Gastroesophageal sphincter (tissue), 4 donors: ENCODE measurements around the gene NAPB. TPM values are rescaled to one million over a fixed set of nuclear protein-coding genes. Genes with fewer than 3 reads are reported as not detected.

Experiments used
- ATAC-seq: fragments of 150-250 bp; one replicate; pipeline ENCODE4 v1.9.1; 2016; ENCODE audit warnings: mild to moderate bottlenecking, moderate library complexity
- H3K27ac ChIP-seq, 4 donors: fragments of 200-600 bp; sonication (generic) in 3 of 4; 1 replicate in 3 of 4; 2 replicates in 1 of 4; pipeline ENCODE4 v1.5.1; 2016 to 2019
- H3K27me3 ChIP-seq: fragments of 200-600 bp; sonication (generic); one replicate; pipeline ENCODE4 v1.5.1; 2019
- H3K36me3 ChIP-seq, 2 donors: fragments of 200-600 bp; sonication (generic); one replicate each; pipeline ENCODE4 v1.5.1; 2019; ENCODE audit warnings: control low read depth in 1 of 2
- H3K4me1 ChIP-seq, 3 donors: fragments of 200-600 bp; sonication (generic); 1 replicate in 2 of 3; 2 replicates in 1 of 3; pipeline ENCODE4 v1.5.1; 2016 to 2019; ENCODE audit warnings: control low read depth in 2 of 3
- H3K4me3 ChIP-seq, 2 donors: fragments of 200-600 bp; sonication (generic); one replicate each; pipeline ENCODE4 v1.5.1; 2019; ENCODE audit warnings: mild to moderate bottlenecking in 1 of 2, moderate library complexity in 1 of 2
- H3K9me3 ChIP-seq, 3 donors: fragments of 200-600 bp; sonication (generic); one replicate each; pipeline ENCODE4 v1.5.1; 2017 to 2019; ENCODE audit warnings: control low read depth in 2 of 3
- EP300 ChIP-seq: sonication (generic); formaldehyde crosslinking; IDR thresholded peaks from one replicate; pipeline ENCODE4 v1.6.1; 2017; ENCODE audit warnings: antibody characterized with exemption, mild to moderate bottlenecking
- POLR2A ChIP-seq, 2 donors: fragments of 450-650 bp; IDR thresholded peaks; one replicate each; pipeline ENCODE4 v1.6.1; 2017; ENCODE audit warnings: antibody characterized with exemption in 2 of 2, mild to moderate bottlenecking in 2 of 2, moderate library complexity in 1 of 2
- POLR2AphosphoS5 ChIP-seq: sonication (generic); formaldehyde crosslinking; IDR thresholded peaks from one replicate; pipeline ENCODE4 v1.6.1; 2017; ENCODE audit warnings: antibody characterized with exemption
- WGBS, 2 donors: methylation state at CpG; one replicate each; pipeline ENCODE4 v1.1.5; 2018; ENCODE audit warnings: low coverage in 1 of 2; 5-methylcytosine and 5-hydroxymethylcytosine counted together
- total RNA-seq, 4 donors: library from RNA; depleted of rRNA; stranded (reverse); fragments of >200 nt; gene quantifications; one replicate each; pipeline ENCODE4 v1.1.0, GENCODE V29; 2016
- TF ChIP-seq, protein P1 (sequence below), 4 experiments: fragments of 200-600 bp in 2 of 4; fragments of 450-650 bp in 2 of 4; sonication (generic) in 1 of 4; IDR thresholded peaks; one replicate each; pipeline ENCODE4 v1.5.1; 2017 to 2019; ENCODE audit warnings: antibody characterized with exemption in 4 of 4, mild to moderate bottlenecking in 2 of 4, moderate library complexity in 2 of 4

The NAPB gene
- total RNA-seq, 4 donors from 2014 or later, result 14.0 to 20.1 (median 18.1) TPM

DNA sequence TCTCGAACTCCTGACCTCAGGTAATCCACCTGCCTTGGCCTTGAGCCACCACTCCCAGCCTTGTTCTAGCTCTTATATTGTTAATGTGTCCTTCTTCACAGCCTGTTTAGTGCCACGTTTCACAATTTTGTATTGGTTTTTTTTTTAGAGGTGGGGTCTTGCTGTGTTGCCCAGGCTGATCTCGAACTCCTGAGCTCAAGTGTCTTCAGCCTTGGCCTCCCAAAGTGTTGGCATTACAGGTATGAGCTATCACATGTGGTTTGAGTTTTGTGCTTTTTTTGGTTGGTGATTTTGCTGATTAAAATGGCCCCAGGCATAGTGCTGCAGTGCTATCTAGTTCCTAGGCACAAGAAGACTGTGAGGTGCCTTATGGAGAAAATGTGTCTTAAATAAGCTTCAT is 12.3 kb upstream of the NAPB start:
- no peak overlapping the region for H3K4me3 ChIP-seq
- TF ChIP-seq POLR2A (IDR thresholded peaks at IDR 0.05) (no peak), POLR2AphosphoS5 (no peak), EP300 (no peak)
- TF ChIP-seq, protein P1, sequence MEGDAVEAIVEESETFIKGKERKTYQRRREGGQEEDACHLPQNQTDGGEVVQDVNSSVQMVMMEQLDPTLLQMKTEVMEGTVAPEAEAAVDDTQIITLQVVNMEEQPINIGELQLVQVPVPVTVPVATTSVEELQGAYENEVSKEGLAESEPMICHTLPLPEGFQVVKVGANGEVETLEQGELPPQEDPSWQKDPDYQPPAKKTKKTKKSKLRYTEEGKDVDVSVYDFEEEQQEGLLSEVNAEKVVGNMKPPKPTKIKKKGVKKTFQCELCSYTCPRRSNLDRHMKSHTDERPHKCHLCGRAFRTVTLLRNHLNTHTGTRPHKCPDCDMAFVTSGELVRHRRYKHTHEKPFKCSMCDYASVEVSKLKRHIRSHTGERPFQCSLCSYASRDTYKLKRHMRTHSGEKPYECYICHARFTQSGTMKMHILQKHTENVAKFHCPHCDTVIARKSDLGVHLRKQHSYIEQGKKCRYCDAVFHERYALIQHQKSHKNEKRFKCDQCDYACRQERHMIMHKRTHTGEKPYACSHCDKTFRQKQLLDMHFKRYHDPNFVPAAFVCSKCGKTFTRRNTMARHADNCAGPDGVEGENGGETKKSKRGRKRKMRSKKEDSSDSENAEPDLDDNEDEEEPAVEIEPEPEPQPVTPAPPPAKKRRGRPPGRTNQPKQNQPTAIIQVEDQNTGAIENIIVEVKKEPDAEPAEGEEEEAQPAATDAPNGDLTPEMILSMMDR (IDR thresholded peaks at IDR 0.05), result no peak
- peaks cover 0 to 16% (median 0%) of the 10 kb centered on the region in 3 donors for H3K4me1 ChIP-seq
- no peaks in the 10 kb centered on the region for H3K27me3 ChIP-seq
- 73 to 92% methylated on average over 2 of the region's 3 CpGs for WGBS, 2 donors
- no peaks in the 10 kb centered on the region for H3K36me3 ChIP-seq
- ATAC-seq, result no peak
- H3K9me3 ChIP-seq, result no peaks in the 10 kb centered on the region
- no peak overlapping the region for H3K27ac ChIP-seq

DNA sequence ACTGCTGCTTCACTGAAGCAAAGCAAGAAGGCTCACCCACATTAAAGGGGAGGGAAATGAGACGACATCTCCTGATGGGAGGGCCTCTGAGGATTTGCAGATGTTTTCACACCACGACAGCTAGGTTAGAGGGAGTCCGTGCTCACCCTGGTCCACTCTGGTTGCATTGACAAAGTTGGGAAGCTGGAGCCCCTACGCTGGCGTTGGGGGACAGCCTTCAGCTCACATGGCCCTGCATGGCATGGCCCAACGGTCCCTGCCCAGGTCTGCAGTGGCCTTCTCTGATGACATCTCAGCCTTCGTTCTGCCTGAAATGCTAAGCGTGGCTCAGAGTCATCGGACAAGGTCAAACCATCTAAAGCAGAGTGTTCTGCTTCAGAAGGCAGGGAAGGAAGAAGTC is 3.8 kb upstream of the NAPB start:
- ATAC-seq, result no peak
- H3K4me3 ChIP-seq, result no peak overlapping the region
- TF ChIP-seq POLR2A (IDR thresholded peaks at IDR 0.05), result no peak
- TF ChIP-seq, protein P1 (IDR thresholded peaks at IDR 0.05), result no peak
- TF ChIP-seq EP300, result no peak
- TF ChIP-seq POLR2AphosphoS5, result no peak
- no peaks in the 10 kb centered on the region for H3K36me3 ChIP-seq
- peaks cover 0 to 8% (median 2%) of the 10 kb centered on the region in 3 donors for H3K4me1 ChIP-seq
- WGBS, 2 donors, result 58 to 88% methylated on average over 3 to 4 of the region's 9 CpGs
- H3K9me3 ChIP-seq, result no peaks in the 10 kb centered on the region
- no peak overlapping the region for H3K27ac ChIP-seq
- no peaks in the 10 kb centered on the region for H3K27me3 ChIP-seq

DNA sequence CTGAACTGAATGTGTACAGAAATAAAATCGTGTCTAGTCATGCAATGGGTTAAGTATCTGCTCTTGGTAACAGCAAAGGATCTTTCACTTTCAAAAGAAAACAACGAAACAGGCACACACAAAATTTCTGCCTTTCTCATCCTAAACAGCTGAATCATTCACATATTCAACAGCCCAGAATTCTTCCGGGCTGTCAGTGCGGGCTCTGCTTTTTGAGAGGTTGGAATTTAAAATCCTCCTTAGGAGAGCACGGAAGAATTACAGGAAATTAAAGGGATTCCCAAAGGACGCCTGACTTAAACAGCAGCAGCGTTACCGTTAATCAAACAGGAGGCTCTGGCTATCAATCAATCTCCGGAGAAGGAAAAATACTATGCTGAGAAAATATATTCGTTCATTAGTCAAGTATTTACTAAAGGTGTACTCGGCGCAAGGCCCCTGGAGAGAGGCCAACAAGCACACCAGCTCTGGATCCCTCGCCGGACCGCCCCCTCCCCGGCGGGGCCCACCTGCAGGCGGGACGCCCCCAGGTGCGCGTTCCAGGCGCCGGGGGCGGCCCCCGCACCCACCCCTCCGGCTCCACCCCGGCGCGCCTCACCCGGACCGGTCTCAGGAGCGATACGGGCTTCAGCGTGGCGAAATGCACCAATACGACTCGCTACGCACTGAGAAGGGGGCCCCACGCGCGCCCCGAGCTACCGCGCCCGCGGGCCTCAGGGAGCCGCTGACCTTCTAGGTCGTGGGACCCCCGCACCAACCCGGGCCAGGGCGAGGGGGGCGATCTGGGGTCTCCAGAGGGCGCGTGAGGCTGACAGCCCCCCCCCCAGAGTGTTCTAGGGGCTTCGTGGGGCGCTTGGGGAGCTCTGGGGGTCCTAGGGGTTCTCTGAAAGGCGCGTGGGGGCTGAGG is 1.0 kb downstream of the NAPB start:
- Histone ChIP-seq H3K4me1 (peaks cover 0 to 53% (median 2%) of the 10 kb centered on the region in 3 donors), H3K4me3 (peak overlapping the region; percentile 90 to 95), H3K9me3 (no peaks in the 10 kb centered on the region), H3K27me3 (no peaks in the 10 kb centered on the region), H3K36me3 (no peaks in the 10 kb centered on the region), H3K27ac (peak overlapping the region; percentile 89 to 95 (median 91))
- no peak for TF ChIP-seq EP300
- TF ChIP-seq, protein P1 (IDR thresholded peaks at IDR 0.05), result no peak
- peak; percentile 28 for TF ChIP-seq POLR2AphosphoS5
- ATAC-seq, result peak; percentile 35
- WGBS, 2 donors, result 0% methylated on average over 9 to 10 of the region's 58 CpGs

DNA sequence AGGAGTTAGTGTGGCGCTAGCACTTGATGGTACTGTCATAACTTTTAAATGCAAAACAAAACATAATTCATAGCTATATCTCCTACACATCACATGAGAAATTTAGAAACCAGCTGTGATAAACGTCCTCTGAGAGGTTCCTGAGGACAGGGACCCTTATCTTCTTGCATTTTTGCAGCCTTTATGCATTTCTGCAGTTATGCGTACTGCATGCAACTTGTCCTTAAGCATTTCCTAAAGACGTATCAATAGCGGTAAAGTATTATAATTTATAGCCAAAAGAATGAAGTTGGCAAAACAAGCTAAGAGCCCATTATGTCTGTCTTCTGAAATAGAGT is 1.7 kb downstream of the NAPB start:
- TF ChIP-seq POLR2AphosphoS5 (no peak), EP300 (no peak), POLR2A (IDR thresholded peaks at IDR 0.05) (no peak)
- TF ChIP-seq, protein P1 (IDR thresholded peaks at IDR 0.05), result no peak
- Histone ChIP-seq H3K4me1 (peaks cover 0 to 54% (median 2%) of the 10 kb centered on the region in 3 donors), H3K27ac (peak overlapping the region; percentile 89 to 95 (median 91)), H3K9me3 (no peaks in the 10 kb centered on the region), H3K4me3 (peak overlapping the region; percentile 90 to 95), H3K36me3 (no peaks in the 10 kb centered on the region), H3K27me3 (no peaks in the 10 kb centered on the region)
- 27 to 28% methylated on average over 5 of the region's 5 CpGs for WGBS, 2 donors
- ATAC-seq, result no peak

DNA sequence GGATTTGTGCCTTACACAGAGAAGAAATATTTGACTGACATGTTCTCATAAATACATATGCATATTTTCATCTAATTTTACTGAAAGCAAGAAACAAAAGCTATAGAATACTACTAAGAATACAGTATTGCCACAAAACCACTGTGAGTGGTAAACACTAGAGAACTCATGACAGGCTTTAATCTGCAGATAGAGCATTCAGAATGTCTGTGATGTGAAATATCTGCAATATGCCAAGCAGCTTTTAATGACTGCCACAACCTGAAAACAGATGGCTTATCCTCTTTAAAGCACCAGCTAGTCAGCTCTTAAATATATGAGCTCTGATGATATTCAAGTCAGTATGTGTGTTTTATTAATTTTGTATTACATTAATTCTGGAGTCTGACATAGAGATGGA is 3.4 kb downstream of the NAPB start:
- no peak overlapping the region for H3K4me3 ChIP-seq
- H3K27ac ChIP-seq, result no peak overlapping the region
- no peaks in the 10 kb centered on the region for H3K27me3 ChIP-seq
- TF ChIP-seq POLR2AphosphoS5 (no peak), POLR2A (IDR thresholded peaks at IDR 0.05) (no peak), EP300 (no peak)
- TF ChIP-seq, protein P1 (IDR thresholded peaks at IDR 0.05), result no peak
- ATAC-seq, result no peak
- no peaks in the 10 kb centered on the region for H3K9me3 ChIP-seq
- H3K36me3 ChIP-seq, result no peaks in the 10 kb centered on the region
- peaks cover 0 to 54% (median 2%) of the 10 kb centered on the region in 3 donors for H3K4me1 ChIP-seq
